Renal pelvis (tissue), 4 donors: ENCODE measurements around the gene ZBTB20. TPM values are rescaled to one million over a fixed set of nuclear protein-coding genes. Genes with fewer than 3 reads are reported as not detected.

Experiments used
- DNase-seq: peaks from one replicate; pipeline ENCODE4 v3.0.0-alpha.2; 2013
- polyA plus RNA-seq, 3 donors: library from polyadenylated mRNA; unstranded; fragments of 120-200 nt; gene quantifications; one replicate each; pipeline ENCODE4 v1.2.1, GENCODE V29; 2013; ENCODE audit not compliant: insufficient read length in 3 of 3

Gene ZBTB20
- polyA plus RNA-seq, 3 donors: 4.4 to 6.3 (median 5.9) TPM

GRCh38 chr3:114929971-114930732 lies 216.9 kb downstream of the ZBTB20 start:
- no peak for DNase-seq

GRCh38 chr3:114928989-114929640 lies 218.0 kb downstream of the ZBTB20 start:
- DNase-seq: no peak

GRCh38 chr3:114904633-114905032 lies 242.5 kb downstream of the ZBTB20 start:
- DNase-seq: no peak

- no peak for DNase-seq
These were observed 243.9 kb downstream of the ZBTB20 start for GRCh38 chr3:114903213-114903612.

GRCh38 chr3:114902691-114903101 lies 244.4 kb downstream of the ZBTB20 start:
- peak; percentile 34 for DNase-seq

- DNase-seq: no peak
These were observed 246.2 kb downstream of the ZBTB20 start for GRCh38 chr3:114900908-114901307.

GRCh38 chr3:114899186-114899931 lies 247.7 kb downstream of the ZBTB20 start:
- peak; percentile 65 for DNase-seq

- DNase-seq: no peak
These were observed 250.1 kb downstream of the ZBTB20 start for GRCh38 chr3:114896978-114897377.

- DNase-seq: no peak
These were observed 253.7 kb downstream of the ZBTB20 start for GRCh38 chr3:114893361-114893760.

- DNase-seq: no peak
These were observed 254.2 kb downstream of the ZBTB20 start for GRCh38 chr3:114892880-114893279.

- no peak for DNase-seq
These were observed 254.8 kb downstream of the ZBTB20 start for GRCh38 chr3:114892131-114892879.

- no peak for DNase-seq
These were observed 259.3 kb downstream of the ZBTB20 start for GRCh38 chr3:114887806-114888205.

- DNase-seq: no peak
These were observed 260.2 kb downstream of the ZBTB20 start for GRCh38 chr3:114886905-114887304.

- DNase-seq: no peak
These were observed 262.7 kb downstream of the ZBTB20 start for GRCh38 chr3:114884213-114884923.

GRCh38 chr3:114880078-114880477 lies 267.0 kb downstream of the ZBTB20 start:
- DNase-seq: no peak

GRCh38 chr3:114879059-114880031 lies 267.7 kb downstream of the ZBTB20 start:
- DNase-seq: no peak

- no peak for DNase-seq
These were observed 268.8 kb downstream of the ZBTB20 start for GRCh38 chr3:114878114-114878839.

- DNase-seq: no peak
These were observed 269.5 kb downstream of the ZBTB20 start for GRCh38 chr3:114877378-114878113.

- DNase-seq: no peak
These were observed 272.5 kb downstream of the ZBTB20 start for GRCh38 chr3:114874522-114874971.
